Activated naive CD8-positive, alpha-beta T cell treated with anti-CD3 and anti-CD28 coated beads for 36 hours (primary cell): ENCODE measurements around the gene TOX3. TPM values are rescaled to one million over a fixed set of nuclear protein-coding genes. Genes with fewer than 3 reads are reported as not detected.

Experiments used
- DNase-seq: peaks from one replicate; pipeline ENCODE4 v3.0.0; 2021
- H3K27ac Mint-ChIP-seq: one replicate; pipeline ENCODE4 v1.8.0; 2022; ENCODE audit warnings: mild to moderate bottlenecking, moderate library complexity, mixed read lengths
- H3K27me3 Mint-ChIP-seq: one replicate; pipeline ENCODE4 v1.8.0; 2022; ENCODE audit warnings: mild to moderate bottlenecking, mixed read lengths
- H3K36me3 Mint-ChIP-seq: one replicate; pipeline ENCODE4 v1.8.0; 2021; ENCODE audit warnings: mild to moderate bottlenecking, mixed read lengths
- H3K4me1 Mint-ChIP-seq: one replicate; pipeline ENCODE4 v1.8.0; 2021; ENCODE audit warnings: mixed read lengths
- H3K4me3 Mint-ChIP-seq: one replicate; pipeline ENCODE4 v1.8.0; 2022; ENCODE audit warnings: mild to moderate bottlenecking, moderate library complexity, mixed read lengths
- H3K9me3 Mint-ChIP-seq: one replicate; pipeline ENCODE4 v1.8.0; 2022; ENCODE audit warnings: mixed read lengths
- total RNA-seq, 2 experiments: library from RNA; stranded (reverse); gene quantifications; one replicate each; pipeline ENCODE4 v1.2.3, GENCODE V29; 2021

TOX3 gene
- total RNA-seq, 2 experiments from 2014 or later: not detected

- Mint-ChIP-seq H3K36me3 (no peaks in the 10 kb centered on the region), H3K27me3 (no peaks in the 10 kb centered on the region), H3K4me1 (no peaks in the 10 kb centered on the region), H3K4me3 (no peak overlapping the region), H3K27ac (no peak overlapping the region), H3K9me3 (no peaks in the 10 kb centered on the region)
- DNase-seq: no peak
Measured at GRCh38 chr16:52466994-52467393, 79.9 kb downstream of the TOX3 start.

DNA sequence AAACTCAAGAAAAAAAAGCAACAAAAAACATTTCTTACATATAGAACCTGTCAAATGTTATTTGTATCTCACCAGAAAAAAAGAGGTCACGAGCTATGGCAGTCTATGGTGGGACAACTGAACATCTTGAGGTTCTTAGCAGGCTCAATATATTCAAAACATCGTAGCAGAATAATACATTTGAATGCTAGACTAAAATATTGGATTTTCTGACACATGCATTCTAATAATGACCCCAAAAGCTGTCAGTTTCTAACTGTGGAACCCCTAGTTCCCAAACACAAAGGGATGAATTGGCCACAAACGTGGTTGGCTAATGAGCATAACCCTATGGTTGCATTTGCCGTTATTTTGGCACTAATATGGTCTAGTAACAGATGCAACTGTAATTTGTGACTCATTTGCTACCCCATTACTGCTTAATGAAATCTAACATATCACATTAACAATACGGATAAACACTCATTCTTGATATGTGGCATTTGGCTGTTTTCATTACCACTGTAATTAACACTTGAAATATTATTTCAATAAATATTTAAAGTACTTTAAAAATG lies 81.2 kb downstream of the TOX3 start:
- H3K27me3 Mint-ChIP-seq: no peaks in the 10 kb centered on the region
- no peaks in the 10 kb centered on the region for H3K4me1 Mint-ChIP-seq
- no peak overlapping the region for H3K4me3 Mint-ChIP-seq
- no peaks in the 10 kb centered on the region for H3K9me3 Mint-ChIP-seq
- H3K27ac Mint-ChIP-seq: no peak overlapping the region
- no peaks in the 10 kb centered on the region for H3K36me3 Mint-ChIP-seq
- DNase-seq: no peak

DNA sequence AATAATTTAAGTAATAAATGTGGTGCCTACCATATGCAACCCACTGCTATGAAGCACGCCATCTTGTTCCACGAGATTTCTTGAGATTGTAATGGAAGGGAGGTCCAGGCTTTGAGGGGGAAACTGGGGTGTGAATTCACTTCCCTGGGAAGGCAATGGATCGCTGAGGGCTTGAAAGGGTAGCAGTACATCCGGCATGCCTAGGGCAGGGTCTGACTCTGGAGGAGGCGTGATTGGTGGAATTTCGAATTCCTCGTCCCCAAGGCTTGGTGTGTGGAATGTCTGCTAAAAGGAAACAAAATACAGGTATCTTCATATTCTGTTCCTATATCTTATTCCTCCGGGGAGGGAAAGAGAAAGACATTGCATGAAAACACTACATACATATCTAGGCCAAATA lies 83.0 kb downstream of the TOX3 start:
- H3K4me3 Mint-ChIP-seq: no peak overlapping the region
- H3K9me3 Mint-ChIP-seq: no peaks in the 10 kb centered on the region
- no peak overlapping the region for H3K27ac Mint-ChIP-seq
- H3K27me3 Mint-ChIP-seq: no peaks in the 10 kb centered on the region
- DNase-seq: no peak
- H3K36me3 Mint-ChIP-seq: no peaks in the 10 kb centered on the region
- no peaks in the 10 kb centered on the region for H3K4me1 Mint-ChIP-seq

DNA sequence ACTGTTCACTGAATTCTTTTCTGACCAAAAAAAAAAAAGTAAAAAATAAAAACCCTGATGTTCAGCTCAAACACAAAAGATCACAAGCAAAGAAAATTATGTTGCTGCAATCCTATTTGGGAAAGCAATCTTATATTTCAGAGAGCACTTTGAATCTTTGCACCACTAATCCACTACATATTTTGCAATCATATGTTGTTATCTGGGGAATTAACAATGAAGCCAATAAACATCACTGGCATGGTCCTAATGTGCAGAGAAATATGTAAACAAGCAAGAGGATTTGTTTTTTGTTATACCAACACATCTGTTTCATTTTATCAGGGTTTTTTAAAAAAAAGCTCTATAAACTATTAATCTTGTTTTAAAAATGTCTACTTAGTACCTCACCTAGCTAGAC lies 84.1 kb downstream of the TOX3 start:
- H3K9me3 Mint-ChIP-seq: no peaks in the 10 kb centered on the region
- H3K27ac Mint-ChIP-seq: no peak overlapping the region
- H3K4me3 Mint-ChIP-seq: no peak overlapping the region
- no peak for DNase-seq
- no peaks in the 10 kb centered on the region for H3K36me3 Mint-ChIP-seq
- no peaks in the 10 kb centered on the region for H3K4me1 Mint-ChIP-seq
- no peaks in the 10 kb centered on the region for H3K27me3 Mint-ChIP-seq

DNA sequence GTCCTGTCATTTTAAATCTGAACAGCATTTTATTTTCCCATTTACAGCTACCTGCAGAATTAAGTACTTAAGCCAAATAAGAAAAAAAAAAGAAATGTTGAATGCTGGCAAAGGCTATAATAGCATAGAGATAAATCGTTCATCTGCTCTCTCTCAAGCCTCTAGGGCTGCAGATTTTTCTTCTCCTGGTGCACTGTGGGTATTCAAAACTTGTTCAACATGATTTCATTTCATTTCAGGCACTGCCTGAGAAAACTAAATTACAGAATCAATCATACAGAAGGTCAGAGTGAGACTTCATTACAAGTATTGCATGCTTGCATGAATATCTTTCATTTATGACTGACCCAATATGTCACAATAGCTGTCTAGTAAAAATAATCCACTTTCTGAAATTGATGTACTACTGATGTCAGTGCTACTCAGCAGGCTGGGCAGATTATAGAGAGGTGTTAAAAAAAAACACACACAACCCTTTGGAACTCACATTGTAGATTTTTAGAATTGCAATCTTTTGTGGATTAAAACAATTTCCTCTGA lies 86.2 kb downstream of the TOX3 start:
- no peak for DNase-seq
- Mint-ChIP-seq H3K36me3 (no peaks in the 10 kb centered on the region), H3K27ac (no peak overlapping the region), H3K9me3 (no peaks in the 10 kb centered on the region), H3K27me3 (no peaks in the 10 kb centered on the region), H3K4me1 (no peaks in the 10 kb centered on the region), H3K4me3 (no peak overlapping the region)

DNA sequence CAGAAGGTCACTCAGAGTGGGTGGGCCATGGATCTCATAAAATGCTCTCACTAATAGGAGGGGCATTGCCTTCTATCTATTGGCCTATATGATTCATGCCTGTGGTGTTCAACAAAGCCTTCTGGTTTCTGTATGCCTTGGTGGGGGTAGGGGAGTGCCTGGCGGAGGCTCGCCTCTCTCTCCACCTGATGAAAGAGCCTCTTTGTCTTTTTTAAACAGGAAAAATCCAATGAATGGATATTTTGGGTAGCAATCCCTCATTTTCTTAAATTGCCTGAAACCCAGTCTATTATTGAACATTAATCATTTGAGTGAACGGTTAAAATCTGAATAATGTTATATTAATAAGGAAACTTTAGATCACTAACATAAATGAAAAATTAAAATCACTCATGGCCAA lies 90.6 kb downstream of the TOX3 start:
- H3K36me3 Mint-ChIP-seq: no peaks in the 10 kb centered on the region
- H3K4me3 Mint-ChIP-seq: no peak overlapping the region
- H3K4me1 Mint-ChIP-seq: no peaks in the 10 kb centered on the region
- DNase-seq: no peak
- H3K27me3 Mint-ChIP-seq: no peaks in the 10 kb centered on the region
- no peak overlapping the region for H3K27ac Mint-ChIP-seq
- no peaks in the 10 kb centered on the region for H3K9me3 Mint-ChIP-seq

GRCh38 chr16:52455549-52456277 lies 91.2 kb downstream of the TOX3 start:
- Mint-ChIP-seq H3K27me3 (no peaks in the 10 kb centered on the region), H3K27ac (no peak overlapping the region), H3K36me3 (no peaks in the 10 kb centered on the region), H3K9me3 (no peaks in the 10 kb centered on the region), H3K4me1 (no peaks in the 10 kb centered on the region), H3K4me3 (no peak overlapping the region)
- DNase-seq: no peak

DNA sequence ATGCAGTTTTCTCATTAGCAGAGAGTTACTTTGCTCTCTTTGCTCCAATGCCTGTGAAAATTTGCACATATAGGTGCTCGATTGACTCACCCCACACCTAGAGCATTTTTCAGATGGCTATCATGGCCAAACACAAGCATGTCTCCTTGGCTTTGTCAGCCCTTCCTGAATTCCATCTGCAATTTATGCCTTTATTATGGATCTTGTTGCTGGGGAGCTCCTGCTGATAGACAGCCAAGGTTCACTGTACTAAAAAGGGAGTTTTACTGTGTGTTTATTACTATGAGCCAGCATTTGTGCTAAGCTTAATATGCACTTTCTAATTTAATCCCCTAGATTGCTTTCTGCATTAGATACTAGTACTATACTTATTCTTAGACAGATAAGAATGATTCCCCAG lies 93.3 kb downstream of the TOX3 start:
- H3K27me3 Mint-ChIP-seq: no peaks in the 10 kb centered on the region
- DNase-seq: no peak
- H3K36me3 Mint-ChIP-seq: no peaks in the 10 kb centered on the region
- no peak overlapping the region for H3K4me3 Mint-ChIP-seq
- no peak overlapping the region for H3K27ac Mint-ChIP-seq
- H3K9me3 Mint-ChIP-seq: peaks cover 3% of the 10 kb centered on the region
- no peaks in the 10 kb centered on the region for H3K4me1 Mint-ChIP-seq

DNA sequence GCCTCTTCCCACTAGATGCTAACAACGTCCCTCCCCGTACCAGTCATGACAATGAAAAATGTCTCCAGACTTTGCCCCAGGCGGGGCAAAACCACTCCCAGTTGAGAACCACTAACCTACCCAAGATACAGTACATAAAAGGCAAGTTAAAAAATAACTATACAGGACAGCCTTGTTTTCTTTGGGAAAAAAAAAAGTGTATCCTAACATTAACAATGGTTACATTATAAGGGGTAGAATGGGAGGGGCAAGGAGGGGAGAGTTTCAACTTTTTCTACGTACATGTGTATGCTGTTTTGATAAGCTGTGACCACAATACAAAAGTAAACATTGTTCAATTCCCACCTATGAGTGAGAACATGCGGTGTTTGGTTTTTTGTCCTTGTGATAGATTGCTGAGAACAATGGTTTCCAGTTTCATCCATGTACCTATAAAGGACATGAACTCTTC lies 94.9 kb downstream of the TOX3 start:
- H3K36me3 Mint-ChIP-seq: no peaks in the 10 kb centered on the region

GRCh38 chr16:52450916-52451315 lies 96.0 kb downstream of the TOX3 start:
- no peaks in the 10 kb centered on the region for H3K27me3 Mint-ChIP-seq
- no peaks in the 10 kb centered on the region for H3K4me1 Mint-ChIP-seq
- no peak for DNase-seq
- H3K4me3 Mint-ChIP-seq: no peak overlapping the region
- H3K9me3 Mint-ChIP-seq: peaks cover 3% of the 10 kb centered on the region
- no peaks in the 10 kb centered on the region for H3K36me3 Mint-ChIP-seq
- no peak overlapping the region for H3K27ac Mint-ChIP-seq

More for the DNA sequence above, 94.9 kb downstream of the TOX3 start:
- Mint-ChIP-seq H3K9me3 (peaks cover 3% of the 10 kb centered on the region), H3K4me1 (no peaks in the 10 kb centered on the region), H3K27ac (no peak overlapping the region), H3K27me3 (no peaks in the 10 kb centered on the region), H3K4me3 (no peak overlapping the region)
- no peak for DNase-seq

DNA sequence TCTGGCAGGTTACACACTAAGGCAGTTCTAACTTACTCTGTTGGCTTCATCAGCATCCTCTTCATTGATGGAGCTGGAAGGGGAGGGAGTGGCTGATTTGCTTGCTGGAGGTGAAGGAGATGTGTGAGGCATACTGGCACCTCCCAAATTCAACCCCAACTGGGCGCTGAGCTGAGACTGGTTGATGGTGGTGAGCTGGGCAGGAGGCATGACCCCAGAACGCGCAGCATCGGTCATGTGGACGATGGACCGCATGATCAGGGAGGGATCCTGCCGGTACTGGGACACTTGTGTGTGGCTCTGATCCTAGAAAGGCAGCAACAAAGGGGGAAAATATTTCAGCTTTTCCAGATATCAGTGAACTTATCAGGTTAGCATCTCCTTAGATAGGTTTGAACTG lies 96.7 kb downstream of the TOX3 start:
- no peaks in the 10 kb centered on the region for H3K36me3 Mint-ChIP-seq
- no peak for DNase-seq
- H3K27me3 Mint-ChIP-seq: no peaks in the 10 kb centered on the region
- no peak overlapping the region for H3K4me3 Mint-ChIP-seq
- no peaks in the 10 kb centered on the region for H3K4me1 Mint-ChIP-seq
- peaks cover 3% of the 10 kb centered on the region for H3K9me3 Mint-ChIP-seq
- no peak overlapping the region for H3K27ac Mint-ChIP-seq

GRCh38 chr16:52446080-52446479 lies 100.9 kb downstream of the TOX3 start:
- Mint-ChIP-seq H3K4me3 (no peak overlapping the region), H3K4me1 (no peaks in the 10 kb centered on the region), H3K27ac (no peak overlapping the region), H3K27me3 (no peaks in the 10 kb centered on the region), H3K9me3 (peaks cover 3% of the 10 kb centered on the region), H3K36me3 (no peaks in the 10 kb centered on the region)
- DNase-seq: no peak

DNA sequence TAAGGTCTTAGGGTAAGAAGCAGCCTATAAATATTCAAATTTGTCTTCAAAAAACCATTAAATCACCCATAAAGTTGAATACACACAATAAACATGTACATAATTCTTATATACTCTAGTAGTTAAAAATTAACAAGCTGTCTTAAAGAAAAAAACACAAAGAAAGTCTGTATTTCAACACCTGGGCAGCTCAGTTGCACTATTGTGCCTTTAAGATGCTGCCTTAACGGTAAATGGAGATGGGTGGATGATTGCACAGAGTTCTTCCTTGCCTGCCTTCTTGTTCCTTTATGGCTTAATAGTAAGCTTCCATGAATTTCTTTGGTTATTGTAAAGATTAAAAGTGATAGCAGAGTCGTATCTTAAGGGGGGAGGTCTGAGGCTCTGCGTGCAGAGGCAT lies 105.1 kb downstream of the TOX3 start:
- no peak overlapping the region for H3K4me3 Mint-ChIP-seq
- no peak for DNase-seq
- no peak overlapping the region for H3K27ac Mint-ChIP-seq
- no peaks in the 10 kb centered on the region for H3K36me3 Mint-ChIP-seq
- no peaks in the 10 kb centered on the region for H3K27me3 Mint-ChIP-seq
- peaks cover 3% of the 10 kb centered on the region for H3K9me3 Mint-ChIP-seq
- H3K4me1 Mint-ChIP-seq: no peaks in the 10 kb centered on the region

DNA sequence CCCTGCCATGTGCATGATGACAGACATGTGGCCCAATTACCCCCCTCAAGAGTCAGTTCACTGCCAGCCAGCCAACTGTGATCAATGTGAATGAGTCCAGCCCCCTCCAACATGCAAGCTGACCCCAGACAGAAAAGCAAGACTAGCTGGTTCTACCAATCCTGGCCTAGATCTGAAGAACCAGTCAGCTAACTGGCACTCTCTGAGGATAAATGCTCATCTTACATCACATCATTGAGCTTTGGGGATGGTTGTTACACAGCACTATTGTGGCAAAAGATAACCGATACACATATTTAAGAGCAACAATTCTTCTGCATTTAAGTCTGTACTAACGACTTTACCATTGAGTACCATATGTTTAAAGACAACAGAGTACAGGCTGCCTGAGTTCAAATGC lies 106.7 kb downstream of the TOX3 start:
- Mint-ChIP-seq H3K9me3 (peaks cover 3% of the 10 kb centered on the region), H3K27me3 (no peaks in the 10 kb centered on the region), H3K27ac (no peak overlapping the region), H3K4me1 (no peaks in the 10 kb centered on the region), H3K4me3 (no peak overlapping the region), H3K36me3 (no peaks in the 10 kb centered on the region)
- no peak for DNase-seq

- Mint-ChIP-seq H3K4me3 (no peak overlapping the region), H3K27me3 (no peaks in the 10 kb centered on the region), H3K9me3 (peaks cover 3% of the 10 kb centered on the region), H3K27ac (no peak overlapping the region), H3K36me3 (no peaks in the 10 kb centered on the region), H3K4me1 (no peaks in the 10 kb centered on the region)
- DNase-seq: no peak
Measured at GRCh38 chr16:52439750-52440149, 107.2 kb downstream of the TOX3 start.

DNA sequence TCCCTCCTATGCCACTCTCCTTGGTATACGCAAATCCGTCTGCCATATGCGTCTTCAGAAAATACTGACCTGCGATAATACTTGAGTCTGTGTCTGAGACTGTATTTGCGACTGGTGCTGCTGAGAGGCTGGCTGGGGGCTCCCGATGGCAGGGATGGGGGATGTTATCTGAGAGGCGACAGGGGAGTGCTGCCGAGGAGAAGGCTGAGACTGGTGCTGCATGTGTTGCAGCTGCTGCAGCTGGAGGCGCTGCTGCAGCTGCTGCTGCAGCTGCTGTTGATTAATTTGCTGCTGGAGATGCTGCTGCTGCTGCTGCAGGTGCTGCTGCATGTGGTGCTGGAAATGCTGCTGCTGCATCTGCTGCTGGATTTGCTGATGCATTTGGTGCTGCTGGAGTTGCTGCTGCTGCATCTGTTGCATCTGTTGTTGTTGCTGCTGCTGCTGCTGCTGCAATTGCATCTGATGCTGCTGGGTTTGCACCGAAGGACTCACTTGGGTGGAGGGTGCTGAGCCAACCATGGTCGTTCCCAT lies 107.7 kb downstream of the TOX3 start:
- Mint-ChIP-seq H3K4me1 (no peaks in the 10 kb centered on the region), H3K27me3 (no peaks in the 10 kb centered on the region), H3K4me3 (no peak overlapping the region), H3K36me3 (no peaks in the 10 kb centered on the region), H3K27ac (no peak overlapping the region), H3K9me3 (peaks cover 3% of the 10 kb centered on the region)
- no peak for DNase-seq
